Activated naive CD4-positive, alpha-beta T cell treated with Interleukin-2 at 50 U/mL for 16 hours (primary cell): ENCODE measurements around the gene CTSK.
"Not testable (repeated sequence)": the region's sequence is repeated elsewhere in the genome, so short reads cannot be mapped to it uniquely, and the experiment has no call there.

ENCODE experiments used
- DNase-seq: peaks from one replicate; pipeline ENCODE4 v3.0.0-alpha.2; 2020

Gene CTSK

GRCh38 chr1:150804671-150805070, 3.4 kb downstream of the CTSK start:
- no peak for DNase-seq

GRCh38 chr1:150799089-150799488, 9.0 kb downstream of the CTSK start:
- DNase-seq, result no peak

- no peak for DNase-seq
These were observed 9.5 kb downstream of the CTSK start for GRCh38 chr1:150798525-150798924.

GRCh38 chr1:150796374-150796773, 11.7 kb downstream of the CTSK start:
- no peak for DNase-seq

GRCh38 chr1:150793778-150794177, 14.3 kb downstream of the CTSK start:
- DNase-seq, result not testable (repeated sequence)

GRCh38 chr1:150793221-150793620, 14.8 kb downstream of the CTSK start:
- DNase-seq, result no peak

GRCh38 chr1:150791585-150791984, 16.5 kb downstream of the CTSK start:
- DNase-seq, result no peak

- no peak for DNase-seq
These were observed 18.7 kb downstream of the CTSK start for GRCh38 chr1:150789396-150789795.

GRCh38 chr1:150788946-150789345, 19.1 kb downstream of the CTSK start:
- DNase-seq, result no peak

- no peak for DNase-seq
These were observed 20.6 kb downstream of the CTSK start for GRCh38 chr1:150787455-150787854.

GRCh38 chr1:150780510-150780909, 27.6 kb downstream of the CTSK start:
- DNase-seq, result no peak

GRCh38 chr1:150778409-150778808, 29.7 kb downstream of the CTSK start:
- no peak for DNase-seq

- no peak for DNase-seq
These were observed 30.5 kb downstream of the CTSK start for GRCh38 chr1:150777544-150777943.

GRCh38 chr1:150775931-150776505, 32.0 kb downstream of the CTSK start:
- DNase-seq, result not testable (repeated sequence)

GRCh38 chr1:150775276-150775675, 32.8 kb downstream of the CTSK start:
- no peak for DNase-seq

- no peak for DNase-seq
These were observed 35.7 kb downstream of the CTSK start for GRCh38 chr1:150772326-150772725.

- not testable (repeated sequence) for DNase-seq
These were observed 40.4 kb downstream of the CTSK start for GRCh38 chr1:150767704-150768103.

- not testable (repeated sequence) for DNase-seq
These were observed 42.1 kb downstream of the CTSK start for GRCh38 chr1:150765977-150766301.

GRCh38 chr1:150765296-150765976, 42.6 kb downstream of the CTSK start, which contains the start of gene CTSS:
CTSS (minus strand) TSS chr1:150765778; CDS start chr1:150764763, 1,015 bp downstream.
- no peak for DNase-seq

- DNase-seq, result no peak
These were observed 43.4 kb downstream of the CTSK start for GRCh38 chr1:150764617-150765101.

GRCh38 chr1:150763018-150763417, 45.0 kb downstream of the CTSK start:
- no peak for DNase-seq

- no peak for DNase-seq
These were observed 45.5 kb downstream of the CTSK start for GRCh38 chr1:150762552-150762951.

GRCh38 chr1:150761801-150762200, 46.3 kb downstream of the CTSK start:
- DNase-seq, result no peak

- DNase-seq, result no peak
These were observed 48.0 kb downstream of the CTSK start for GRCh38 chr1:150760013-150760412.

GRCh38 chr1:150753416-150753815, 54.6 kb downstream of the CTSK start:
- no peak for DNase-seq
